NCI-H226 (cell line): ENCODE measurements around the gene PPP1R3F.
"Not testable (repeated sequence)": the region's sequence is repeated elsewhere in the genome, so short reads cannot be mapped to it uniquely, and the experiment has no call there.

Experiments
- DNase-seq: peaks from one replicate; pipeline ENCODE4 v3.0.0-alpha.2; 2015

PPP1R3F gene

GRCh38 chrX:49276207-49276606 is 6.6 kb downstream of the PPP1R3F start:
- no peak for DNase-seq

GRCh38 chrX:49276671-49277534 is 7.3 kb downstream of the PPP1R3F start:
- no peak for DNase-seq

GRCh38 chrX:49277535-49277830 is 7.9 kb downstream of the PPP1R3F start:
- DNase-seq = no peak

- DNase-seq = no peak
Observed at GRCh38 chrX:49278081-49278480, 8.5 kb downstream of the PPP1R3F start.

- no peak for DNase-seq
Observed at GRCh38 chrX:49282647-49283011, 13.0 kb downstream of the PPP1R3F start.

- DNase-seq = no peak
Observed at GRCh38 chrX:49284212-49284611, 14.6 kb downstream of the PPP1R3F start.

- DNase-seq = no peak
Observed at GRCh38 chrX:49286136-49286535, 16.5 kb downstream of the PPP1R3F start.

- DNase-seq = no peak
Observed at GRCh38 chrX:49286581-49286980, 17.0 kb downstream of the PPP1R3F start.

GRCh38 chrX:49287665-49288064 is 18.1 kb downstream of the PPP1R3F start:
- DNase-seq = no peak

- DNase-seq = no peak
Observed at GRCh38 chrX:49290215-49290614, 20.6 kb downstream of the PPP1R3F start.

- DNase-seq = no peak
Observed at GRCh38 chrX:49291615-49292337, 22.2 kb downstream of the PPP1R3F start.

GRCh38 chrX:49292400-49293362 is 23.1 kb downstream of the PPP1R3F start:
- no peak for DNase-seq

GRCh38 chrX:49299293-49299692 is 29.7 kb downstream of the PPP1R3F start:
- DNase-seq = not testable (repeated sequence)

- no peak for DNase-seq
Observed at GRCh38 chrX:49300703-49301102, 31.1 kb downstream of the PPP1R3F start.

GRCh38 chrX:49303346-49303745 is 33.8 kb downstream of the PPP1R3F start, which contains the start of gene GAGE10:
GAGE10 (plus strand) TSS chrX:49303646; CDS start chrX:49304860, 1,214 bp downstream.
- DNase-seq = no peak

GRCh38 chrX:49307775-49308174 is 38.2 kb downstream of the PPP1R3F start:
- DNase-seq = not testable (repeated sequence)

- no peak for DNase-seq
Observed at GRCh38 chrX:49308604-49309269, 39.1 kb downstream of the PPP1R3F start.

GRCh38 chrX:49309401-49309981 is 39.9 kb downstream of the PPP1R3F start:
- no peak for DNase-seq

GRCh38 chrX:49310371-49310770 is 40.8 kb downstream of the PPP1R3F start:
- DNase-seq = no peak

- no peak for DNase-seq
Observed at GRCh38 chrX:49312176-49312575, 42.6 kb downstream of the PPP1R3F start.

GRCh38 chrX:49316085-49316484 is 46.5 kb downstream of the PPP1R3F start:
- no peak for DNase-seq

GRCh38 chrX:49321737-49322136 is 52.1 kb downstream of the PPP1R3F start, which contains the start of gene GAGE12J:
GAGE12J (plus strand) TSS chrX:49322037; CDS start chrX:49323194, 1,157 bp downstream.
- DNase-seq = not testable (repeated sequence)
